Measurements from ENCODE around the gene PCGF2. TPM values are rescaled to one million over a fixed set of nuclear protein-coding genes. Genes with fewer than 3 reads are reported as not detected.

Gene PCGF2
- total and polyA plus RNA-seq, 2 of the 8 experiments (the other 6 are each of a cell fraction or from before 2014, with no cell fraction given), result 42.1 to 93.3 TPM

DNA sequence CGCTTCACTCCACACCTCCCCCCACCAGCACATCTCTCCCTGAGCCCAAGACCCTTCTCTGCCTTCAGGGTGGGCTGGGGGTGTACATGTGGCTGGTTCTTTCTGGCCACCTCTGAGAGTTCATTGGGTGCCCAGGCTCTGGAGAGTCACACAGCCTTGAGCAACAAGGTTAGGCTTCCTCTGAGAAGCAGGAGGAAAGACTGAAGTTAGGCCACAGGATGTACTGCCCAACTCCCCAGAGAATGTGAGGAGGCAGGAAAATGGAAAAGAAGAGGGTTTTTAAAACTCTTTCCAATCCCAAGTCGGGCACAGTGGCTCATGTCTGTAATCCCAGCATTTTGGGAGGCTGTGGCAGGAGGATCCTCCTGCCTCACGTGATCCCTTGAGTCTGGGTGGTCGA, 7.3 kb downstream of the PCGF2 start:
- TF ChIP-seq POLR2A (IDR thresholded peaks at IDR 0.05; ENCODE audit: control extremely low read depth in 1 of 2, low read depth in 2 of 2, low read length in 2 of 2), result no peak
- TF ChIP-seq, protein P1, sequence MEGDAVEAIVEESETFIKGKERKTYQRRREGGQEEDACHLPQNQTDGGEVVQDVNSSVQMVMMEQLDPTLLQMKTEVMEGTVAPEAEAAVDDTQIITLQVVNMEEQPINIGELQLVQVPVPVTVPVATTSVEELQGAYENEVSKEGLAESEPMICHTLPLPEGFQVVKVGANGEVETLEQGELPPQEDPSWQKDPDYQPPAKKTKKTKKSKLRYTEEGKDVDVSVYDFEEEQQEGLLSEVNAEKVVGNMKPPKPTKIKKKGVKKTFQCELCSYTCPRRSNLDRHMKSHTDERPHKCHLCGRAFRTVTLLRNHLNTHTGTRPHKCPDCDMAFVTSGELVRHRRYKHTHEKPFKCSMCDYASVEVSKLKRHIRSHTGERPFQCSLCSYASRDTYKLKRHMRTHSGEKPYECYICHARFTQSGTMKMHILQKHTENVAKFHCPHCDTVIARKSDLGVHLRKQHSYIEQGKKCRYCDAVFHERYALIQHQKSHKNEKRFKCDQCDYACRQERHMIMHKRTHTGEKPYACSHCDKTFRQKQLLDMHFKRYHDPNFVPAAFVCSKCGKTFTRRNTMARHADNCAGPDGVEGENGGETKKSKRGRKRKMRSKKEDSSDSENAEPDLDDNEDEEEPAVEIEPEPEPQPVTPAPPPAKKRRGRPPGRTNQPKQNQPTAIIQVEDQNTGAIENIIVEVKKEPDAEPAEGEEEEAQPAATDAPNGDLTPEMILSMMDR (IDR thresholded peaks at IDR 0.05; ENCODE audit: control extremely low read depth in 1 of 3, insufficient read depth in 1 of 3, low read depth in 1 of 3, low read length in 3 of 3), result no peak
- TF ChIP-seq SUZ12 (IDR thresholded peaks at IDR 0.05; ENCODE audit: low read length), result no peak
- no peak for TF ChIP-seq RXRA (IDR thresholded peaks at IDR 0.05; ENCODE audit: insufficient read depth, low read depth, low read length)
- no peak for TF ChIP-seq CBX8 (IDR thresholded peaks at IDR 0.05; ENCODE audit: borderline replicate concordance, low read depth, low read length)
- no peak for TF ChIP-seq CTBP2 (IDR thresholded peaks at IDR 0.05; ENCODE audit: borderline replicate concordance, insufficient read depth, insufficient read length, low read length)
- TF ChIP-seq RFX5 (IDR thresholded peaks at IDR 0.05; ENCODE audit: borderline replicate concordance, low read depth, low read length), result no peak
- no peak for TF ChIP-seq CHD1 (IDR thresholded peaks at IDR 0.05; ENCODE audit: low read depth, low read length)
- no peak for TF ChIP-seq NANOG (IDR thresholded peaks at IDR 0.05; ENCODE audit: insufficient read depth, low read depth, low read length, poor library complexity, severe bottlenecking)
- TF ChIP-seq TEAD4 (IDR thresholded peaks at IDR 0.05; ENCODE audit: low read depth, low read length), result no peak
- H3K23me2 ChIP-seq (ENCODE audit: low read depth, low read length), result 0 out of 2 replicates have a peak, but pooled peaks cover under 1% of the 10 kb centered on the region
- H2BK15ac ChIP-seq (ENCODE audit: low read length), result no peak overlapping the region
- H3K4ac ChIP-seq (replicated peaks; ENCODE audit: insufficient read length, low read depth, low read length), result no peak overlapping the region
- POLR2A ChIA-PET (ENCODE audit: partially characterized antibody), result interaction anchor here (1.4 kb wide), 1 partner anchor 64 kb away, joined by 4 read pairs; no protein-coding TSS in a partner anchor
- H2BK12ac ChIP-seq (ENCODE audit: low read depth, low read length), result no peak overlapping the region
- no peak overlapping the region for H4K91ac ChIP-seq (replicated peaks; ENCODE audit: insufficient read length, low read length)
- H3K4me3 ChIP-seq (ENCODE audit: extremely low read depth in 1 of 4, insufficient read depth in 2 of 4, low read depth in 3 of 4, low read length in 4 of 4), result no peak overlapping the region
- H2BK5ac ChIP-seq (ENCODE audit: low read depth, low read length), result no peak overlapping the region
- H3K27me3 ChIP-seq (replicated peaks in 1 of 4; ENCODE audit: control insufficient read depth in 3 of 4, extremely low read depth in 1 of 4, insufficient read depth in 3 of 4, low read length in 3 of 4), result no peaks in the 10 kb centered on the region
- peaks cover 26% of the 10 kb centered on the region for H3K79me1 ChIP-seq (ENCODE audit: low read depth, low read length)
- H3K18ac ChIP-seq (ENCODE audit: extremely low read depth, low read length), result no peak overlapping the region
- no peak overlapping the region for H3K56ac ChIP-seq (replicated peaks; ENCODE audit: insufficient read length, low read depth, low read length)
- peaks cover under 1 to 26% (median 13%) of the 10 kb centered on the region in 4 experiments for H3K4me1 ChIP-seq (replicated peaks in 1 of 4; ENCODE audit: control insufficient read depth in 3 of 4, insufficient read depth in 4 of 4, low read length in 3 of 4)
- peaks cover 38 to 53% of the 10 kb centered on the region in 2 experiments for H4K20me1 ChIP-seq (replicated peaks in 1 of 2; ENCODE audit: control insufficient read depth in 1 of 2, insufficient read depth in 2 of 2, low read length in 2 of 2)
- H2BK120ac ChIP-seq (replicated peaks; ENCODE audit: low read depth, low read length), result no peak overlapping the region
- no peak overlapping the region for H3K27ac ChIP-seq (ENCODE audit: low read depth, low read length)
- no peak overlapping the region for H3K9ac ChIP-seq (replicated peaks in 1 of 4; ENCODE audit: extremely low read depth in 1 of 4, low read depth in 3 of 4, low read length in 3 of 4)
- peaks cover 2 to 28% (median 14%) of the 10 kb centered on the region in 4 experiments; a peak in 7 of 8 replicates for H3K36me3 ChIP-seq (ENCODE audit: control insufficient read depth in 2 of 4, insufficient read depth in 4 of 4, low read length in 3 of 4)
- no peak overlapping the region for H4K8ac ChIP-seq (ENCODE audit: extremely low read depth, insufficient read depth, low read length)
- H3K9me3 ChIP-seq (ENCODE audit: insufficient read depth in 2 of 2, low read depth in 1 of 2, low read length in 1 of 2), result no peaks in the 10 kb centered on the region
- no peak overlapping the region for H2AFZ ChIP-seq (ENCODE audit: low read length)
- H2AK5ac ChIP-seq (ENCODE audit: low read depth, low read length), result no peak overlapping the region
- no peak overlapping the region for H3K23ac ChIP-seq (ENCODE audit: insufficient read length)
- DNase-seq (ENCODE audit: low read depth in 1 of 2, low spot score in 2 of 2) (no peak), FAIRE-seq (no peak)
- no peak overlapping the region for H3K4me2 ChIP-seq (ENCODE audit: insufficient read depth in 1 of 2, low read depth in 2 of 2, low read length in 2 of 2)
- H4K5ac ChIP-seq (ENCODE audit: insufficient read length, low read depth, low read length), result no peak overlapping the region
- 90% methylated on average over 4 of the region's 4 CpGs; no CpG with 5 or more reads in 1 of the 2 experiments for WGBS, 2 experiments (ENCODE audit: extremely low coverage in 1 of 2, insufficient coverage in 1 of 2, insufficient read length in 1 of 2, insufficient replicate concordance in 2 of 2, low coverage in 1 of 2, low lambda C conversion rate in 2 of 2, missing lambda C conversion rate in 1 of 2)
- CTCF ChIA-PET (ENCODE audit: partially characterized antibody), result no interaction called here
- H3K14ac ChIP-seq (ENCODE audit: insufficient read length), result no peak overlapping the region
- peaks cover 32 to 67% of the 10 kb centered on the region in 2 experiments for H3K79me2 ChIP-seq (ENCODE audit: control insufficient read depth in 1 of 2, insufficient read depth in 2 of 2, low read length in 2 of 2)
- H2BK20ac ChIP-seq (ENCODE audit: low read length), result no peak overlapping the region
